IMR-90 (cell line): Measurements from ENCODE around the gene GPR82. TPM values are rescaled to one million over a fixed set of nuclear protein-coding genes. Genes with fewer than 3 reads are reported as not detected.

Source experiments
- ATAC-seq: fragments of 200-7000 bp; cut with Tn5 transposase; 2 replicates; pipeline ENCODE4 v1.9.1; 2020; ENCODE audit warnings: low read depth, mild to moderate bottlenecking, moderate library complexity
- BruUV-seq: library from RNA; stranded (reverse); fragments of 400-500 nt; replicated peaks from 2 replicates; lab custom pipeline; 2021; lab: Mats Ljungman, UMichigan
- CTCF ChIA-PET: fragments of 300-600 bp; formaldehyde crosslinking; extraction: SDS; loops from one replicate; lab custom pipeline; 2021; ENCODE audit warnings: antibody characterized with exemption; lab: Yijun Ruan, JAX
- POLR2A ChIA-PET: fragments of 300-600 bp; sonication (Branson Sonifier 250); formaldehyde crosslinking; loops from one replicate; lab custom pipeline; 2022; ENCODE audit warnings: antibody characterized with exemption; ENCODE audit not compliant: unreplicated experiment; lab: Charles Lee
- DNase-seq: peaks from one replicate; pipeline ENCODE4 v3.0.0; 2013
- H2AFZ ChIP-seq: replicated peaks from 2 replicates; pipeline ENCODE3; 2013; ENCODE audit warnings: low read length, mild to moderate bottlenecking; ENCODE audit not compliant: poor library complexity
- H2AK5ac ChIP-seq: 2 replicates; pipeline ENCODE4 v1.6.1; 2013; ENCODE audit warnings: low read depth, low read length, inconsistent platforms
- H2AK9ac ChIP-seq: replicated peaks from 2 replicates; pipeline ENCODE3; 2013; ENCODE audit warnings: mild to moderate bottlenecking, low read depth, low read length, moderate library complexity; ENCODE audit not compliant: poor library complexity
- H2BK120ac ChIP-seq: 2 replicates; pipeline ENCODE4 v1.6.1; 2013; ENCODE audit warnings: low read depth, low read length, inconsistent platforms
- H2BK15ac ChIP-seq: 3 replicates; pipeline ENCODE4 v1.6.1; 2013; ENCODE audit warnings: low read depth, low read length, inconsistent platforms
- H2BK20ac ChIP-seq: 2 replicates; pipeline ENCODE4 v1.6.1; 2013; ENCODE audit warnings: low read depth, mild to moderate bottlenecking, inconsistent platforms, low read length, moderate library complexity
- H2BK5ac ChIP-seq: 2 replicates; pipeline ENCODE4 v1.6.1; 2013; ENCODE audit warnings: mild to moderate bottlenecking, low read depth, low read length, inconsistent platforms; ENCODE audit not compliant: poor library complexity, severe bottlenecking
- H3K14ac ChIP-seq: replicated peaks from 2 replicates; pipeline ENCODE4 v1.6.1; 2013; ENCODE audit warnings: low read depth, low read length, inconsistent platforms
- H3K18ac ChIP-seq: 2 replicates; pipeline ENCODE4 v1.6.1; 2013; ENCODE audit warnings: low read depth, low read length, control low read depth
- H3K23ac ChIP-seq: 2 replicates; pipeline ENCODE4 v1.6.1; 2013; ENCODE audit warnings: low read depth, low read length, inconsistent platforms
- H3K27ac ChIP-seq: 2 replicates; pipeline ENCODE4 v1.5.1; 2013; ENCODE audit warnings: mild to moderate bottlenecking, control low read depth, low read length; ENCODE audit not compliant: insufficient read depth
- H3K27me3 ChIP-seq: 2 replicates; pipeline ENCODE4 v1.6.1; 2013; ENCODE audit warnings: low read length; ENCODE audit not compliant: control insufficient read depth, insufficient read depth
- H3K36me3 ChIP-seq: 2 replicates; pipeline ENCODE4 v1.6.1; 2013; ENCODE audit warnings: low read length, mixed read lengths; ENCODE audit not compliant: control insufficient read depth, insufficient read depth
- H3K4ac ChIP-seq: 2 replicates; pipeline ENCODE4 v1.6.1; 2013; ENCODE audit warnings: low read depth, low read length, inconsistent platforms
- H3K4me1 ChIP-seq: 2 replicates; pipeline ENCODE4 v1.6.1; 2013; ENCODE audit warnings: low read length, mixed read lengths; ENCODE audit not compliant: control insufficient read depth, insufficient read depth
- H3K4me2 ChIP-seq: 2 replicates; pipeline ENCODE4 v1.6.1; 2013; ENCODE audit warnings: low read depth, mild to moderate bottlenecking, control low read depth, low read length, moderate library complexity
- H3K4me3 ChIP-seq: 2 replicates; pipeline ENCODE4 v1.5.1; 2013; ENCODE audit warnings: low read depth, mild to moderate bottlenecking, control low read depth, low read length, moderate library complexity; ENCODE audit not compliant: insufficient read depth
- H3K56ac ChIP-seq: 2 replicates; pipeline ENCODE4 v1.6.1; 2013; ENCODE audit warnings: low read length, inconsistent platforms; ENCODE audit not compliant: insufficient read depth; ENCODE audit errors: extremely low read depth
- H3K79me1 ChIP-seq, 2 experiments: 2 replicates each; pipeline ENCODE4 v1.6.1; 2013; ENCODE audit warnings: low read length in 2 of 2, inconsistent platforms in 1 of 2, low read depth in 1 of 2
- H3K9ac ChIP-seq: 2 replicates; pipeline ENCODE4 v1.6.1; 2013; ENCODE audit warnings: low read depth, low read length, control low read depth
- H3K9me1 ChIP-seq: 2 replicates; pipeline ENCODE4 v1.6.1; 2013; ENCODE audit warnings: low read length, inconsistent platforms; ENCODE audit not compliant: insufficient read depth
- H3K9me3 ChIP-seq: 2 replicates; pipeline ENCODE4 v1.6.1; 2013; ENCODE audit warnings: low read length; ENCODE audit not compliant: control insufficient read depth, insufficient read depth
- H4K20me1 ChIP-seq: 2 replicates; pipeline ENCODE4 v1.6.1; 2013; ENCODE audit warnings: low read length, inconsistent platforms; ENCODE audit not compliant: insufficient read depth
- H4K5ac ChIP-seq: 2 replicates; pipeline ENCODE4 v1.6.1; 2013; ENCODE audit warnings: mild to moderate bottlenecking, low read depth, low read length, control low read depth
- H4K8ac ChIP-seq, 2 experiments: 2 replicates each; pipeline ENCODE4 v1.6.1; 2013; ENCODE audit warnings: low read depth in 2 of 2, low read length in 2 of 2, control low read depth in 1 of 2, inconsistent platforms in 1 of 2
- H4K91ac ChIP-seq: 2 replicates; pipeline ENCODE4 v1.6.1; 2013; ENCODE audit warnings: low read depth, low read length, inconsistent platforms; ENCODE audit not compliant: insufficient read depth
- BHLHE40 ChIP-seq: fragments of 150-350 bp; IDR thresholded peaks from 2 replicates; pipeline ENCODE4 v1.6.1; 2016; ENCODE audit warnings: mild to moderate bottlenecking, low read depth, low read length
- CEBPB ChIP-seq: IDR thresholded peaks from 2 replicates; pipeline ENCODE4 v1.6.1; 2012; ENCODE audit warnings: low read depth, low read length, improper control_type of control experiment
- CHD1 ChIP-seq: IDR thresholded peaks from 2 replicates; pipeline ENCODE4 v1.6.1; 2012; ENCODE audit warnings: low read depth, low read length, improper control_type of control experiment
- ELK1 ChIP-seq: fragments of 150-350 bp; IDR thresholded peaks from 2 replicates; pipeline ENCODE4 v1.6.1; 2016; ENCODE audit warnings: low read depth, mild to moderate bottlenecking, low read length, moderate library complexity, borderline replicate concordance
- FOS ChIP-seq: fragments of 150-350 bp; IDR thresholded peaks from 2 replicates; pipeline ENCODE4 v1.6.1; 2016; ENCODE audit warnings: low read depth, low read length
- MAFK ChIP-seq: IDR thresholded peaks from 2 replicates; pipeline ENCODE4 v1.6.1; 2012; ENCODE audit warnings: low read depth, low read length, improper control_type of control experiment
- MAZ ChIP-seq: IDR thresholded peaks from 2 replicates; pipeline ENCODE4 v1.6.1; 2012; ENCODE audit warnings: low read depth, mild to moderate bottlenecking, low read length, improper control_type of control experiment, moderate library complexity, borderline replicate concordance
- MXI1 ChIP-seq: IDR thresholded peaks from 2 replicates; pipeline ENCODE4 v1.6.1; 2012; ENCODE audit warnings: low read depth, mild to moderate bottlenecking, low read length, moderate library complexity, borderline replicate concordance
- NFE2L2 ChIP-seq: fragments of 150-350 bp; IDR thresholded peaks from 2 replicates; pipeline ENCODE4 v1.6.1; 2016; ENCODE audit warnings: low read depth, mild to moderate bottlenecking, low read length
- POLR2A ChIP-seq: IDR thresholded peaks from 2 replicates; pipeline ENCODE4 v1.6.1; 2012; ENCODE audit warnings: mild to moderate bottlenecking, low read depth, low read length
- RAD21 ChIP-seq: IDR thresholded peaks from 2 replicates; pipeline ENCODE4 v1.6.1; 2012; ENCODE audit warnings: low read length, improper control_type of control experiment
- RCOR1 ChIP-seq: IDR thresholded peaks from 2 replicates; pipeline ENCODE4 v1.6.1; 2012; ENCODE audit warnings: mild to moderate bottlenecking, low read length, improper control_type of control experiment; ENCODE audit not compliant: insufficient replicate concordance
- RFX5 ChIP-seq: IDR thresholded peaks from 2 replicates; pipeline ENCODE4 v1.8.0; 2012; ENCODE audit warnings: low read depth, mild to moderate bottlenecking, low read length, moderate library complexity
- SMC3 ChIP-seq: fragments of 150-350 bp; IDR thresholded peaks from 2 replicates; pipeline ENCODE4 v1.6.1; 2016; ENCODE audit warnings: low read depth, mild to moderate bottlenecking, antibody characterized with exemption, low read length, moderate library complexity
- WGBS, 2 experiments: methylation state at CpG; one replicate each; pipeline versions ENCODE4 v1.1.5 to v1.1.7; 2013; ENCODE audit warnings: missing lambda C conversion rate in 2 of 2; ENCODE audit not compliant: insufficient read length in 1 of 2; ENCODE audit errors: extremely low coverage in 2 of 2; 5-methylcytosine and 5-hydroxymethylcytosine counted together
- dilution Hi-C: fragments of 300-500 bp; cut with HindIII; formaldehyde crosslinking; loops from one replicate; pipeline ENCODE4 v1.14.3; 2018; ENCODE audit warnings: low sequenced_read_pairs; ENCODE audit not compliant: unreplicated experiment
- in situ Hi-C: fragments of 300-500 bp; cut with MboI; formaldehyde crosslinking; loops from 3 replicates; pipeline ENCODE4 v1.14.3; 2019; ENCODE audit warnings: low sequenced_read_pairs, inconsistent platforms, mixed read lengths
- intact Hi-C: fragments of 100-400 bp; cut with micrococcal nuclease; formaldehyde crosslinking; loops from 2 replicates; pipeline ENCODE4 v1.10.0; 2022
- polyA plus RNA-seq, 3 experiments: library from polyadenylated mRNA; depleted of rRNA; stranded (reverse); fragments of >200 nt; gene quantifications; 2 replicates each; pipeline ENCODE4 v1.2.3, GENCODE V29; 2012; ENCODE audit warnings: low replicate concordance in 1 of 3
- total RNA-seq: library from RNA; depleted of rRNA; stranded (reverse); fragments of >200 nt; gene quantifications from 2 replicates; pipeline ENCODE4 v1.2.3, GENCODE V29; 2012
- TF ChIP-seq, protein P1 (sequence below): conservative IDR thresholded peaks from 2 replicates; pipeline ENCODE4 v1.5.1; 2012; ENCODE audit warnings: mild to moderate bottlenecking, low read depth, low read length, improper control_type of control experiment
- TF ChIP-seq, protein P2 (sequence below): fragments of 150-350 bp; IDR thresholded peaks from 2 replicates; pipeline ENCODE4 v1.6.1; 2017; ENCODE audit warnings: mild to moderate bottlenecking, antibody characterized with exemption, low read length, low read depth

GPR82 gene
- total and polyA plus RNA-seq, 2 of the 4 experiments (the other 2 are of a cell fraction), result not detected

DNA sequence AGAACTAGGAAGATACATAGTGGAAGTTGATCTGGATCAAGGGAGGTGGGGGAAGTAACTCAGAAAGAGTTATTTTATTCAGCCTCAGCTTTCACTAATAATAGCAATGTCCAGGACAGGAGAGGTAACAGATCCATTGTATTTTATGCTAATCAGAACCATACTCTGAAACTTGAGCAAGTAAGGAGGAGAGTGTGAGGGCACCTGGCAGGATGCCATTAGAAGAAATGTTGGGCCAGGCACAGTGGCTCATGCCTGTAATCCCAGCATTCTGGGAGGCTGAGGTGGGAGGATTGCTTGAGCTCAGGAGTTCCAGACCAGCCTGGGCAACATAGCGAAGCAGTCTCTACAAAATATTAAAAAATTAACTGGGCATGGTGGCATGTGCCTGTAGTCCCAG lies 18.9 kb upstream of the GPR82 start:
- no peaks in the 10 kb centered on the region for H3K9me1 ChIP-seq
- H4K91ac ChIP-seq, result no peak overlapping the region
- no peak overlapping the region for H3K18ac ChIP-seq
- H2AFZ ChIP-seq, result no peak overlapping the region
- H3K27ac ChIP-seq, result no peak overlapping the region
- TF ChIP-seq, protein P1, sequence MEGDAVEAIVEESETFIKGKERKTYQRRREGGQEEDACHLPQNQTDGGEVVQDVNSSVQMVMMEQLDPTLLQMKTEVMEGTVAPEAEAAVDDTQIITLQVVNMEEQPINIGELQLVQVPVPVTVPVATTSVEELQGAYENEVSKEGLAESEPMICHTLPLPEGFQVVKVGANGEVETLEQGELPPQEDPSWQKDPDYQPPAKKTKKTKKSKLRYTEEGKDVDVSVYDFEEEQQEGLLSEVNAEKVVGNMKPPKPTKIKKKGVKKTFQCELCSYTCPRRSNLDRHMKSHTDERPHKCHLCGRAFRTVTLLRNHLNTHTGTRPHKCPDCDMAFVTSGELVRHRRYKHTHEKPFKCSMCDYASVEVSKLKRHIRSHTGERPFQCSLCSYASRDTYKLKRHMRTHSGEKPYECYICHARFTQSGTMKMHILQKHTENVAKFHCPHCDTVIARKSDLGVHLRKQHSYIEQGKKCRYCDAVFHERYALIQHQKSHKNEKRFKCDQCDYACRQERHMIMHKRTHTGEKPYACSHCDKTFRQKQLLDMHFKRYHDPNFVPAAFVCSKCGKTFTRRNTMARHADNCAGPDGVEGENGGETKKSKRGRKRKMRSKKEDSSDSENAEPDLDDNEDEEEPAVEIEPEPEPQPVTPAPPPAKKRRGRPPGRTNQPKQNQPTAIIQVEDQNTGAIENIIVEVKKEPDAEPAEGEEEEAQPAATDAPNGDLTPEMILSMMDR, result no peak
- TF ChIP-seq MAZ (no peak), RCOR1 (no peak), CEBPB (no peak), RAD21 (no peak), FOS (no peak), POLR2A (no peak), CHD1 (no peak), SMC3 (no peak), BHLHE40 (no peak), RFX5 (no peak), NFE2L2 (no peak), MXI1 (no peak), MAFK (no peak), ELK1 (no peak)
- TF ChIP-seq, protein P2, sequence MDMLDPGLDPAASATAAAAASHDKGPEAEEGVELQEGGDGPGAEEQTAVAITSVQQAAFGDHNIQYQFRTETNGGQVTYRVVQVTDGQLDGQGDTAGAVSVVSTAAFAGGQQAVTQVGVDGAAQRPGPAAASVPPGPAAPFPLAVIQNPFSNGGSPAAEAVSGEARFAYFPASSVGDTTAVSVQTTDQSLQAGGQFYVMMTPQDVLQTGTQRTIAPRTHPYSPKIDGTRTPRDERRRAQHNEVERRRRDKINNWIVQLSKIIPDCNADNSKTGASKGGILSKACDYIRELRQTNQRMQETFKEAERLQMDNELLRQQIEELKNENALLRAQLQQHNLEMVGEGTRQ, result no peak
- intact Hi-C loops, result no loop called here
- H3K4me2 ChIP-seq, result no peak overlapping the region
- H3K4ac ChIP-seq, result no peak overlapping the region
- no peak overlapping the region for H2AK9ac ChIP-seq
- H3K23ac ChIP-seq, result no peak overlapping the region
- no peaks in the 10 kb centered on the region for H3K36me3 ChIP-seq
- H2BK120ac ChIP-seq, result no peak overlapping the region
- DNase-seq (no peak), ATAC-seq (no peak)
- no peaks in the 10 kb centered on the region; a peak in 1 of 4 replicates for H3K79me1 ChIP-seq
- H4K5ac ChIP-seq, result no peak overlapping the region
- no peak overlapping the region for H2BK15ac ChIP-seq
- WGBS, 2 experiments, result no CpG with 5 or more reads among the region's 1 CpG
- ChIA-PET CTCF (interaction anchor here (0.7 kb wide), 1 partner anchor 23 kb away, joined by 3 read pairs; no protein-coding TSS in a partner anchor), POLR2A (no interaction called here)
- no peak overlapping the region for H3K56ac ChIP-seq
- no peaks in the 10 kb centered on the region for H3K27me3 ChIP-seq
- H3K9me3 ChIP-seq, result no peaks in the 10 kb centered on the region
- H2BK5ac ChIP-seq, result no peak overlapping the region
- dilution Hi-C loops, result no loop called here
- no peak overlapping the region for H2BK20ac ChIP-seq
- H3K4me1 ChIP-seq, result no peaks in the 10 kb centered on the region
- H3K9ac ChIP-seq, result no peak overlapping the region
- H2AK5ac ChIP-seq, result no peak overlapping the region
- in situ Hi-C loops, result no loop called here
- H4K20me1 ChIP-seq, result no peaks in the 10 kb centered on the region
- H3K14ac ChIP-seq, result no peak overlapping the region
- BruUV-seq, result no TSS peak
- H4K8ac ChIP-seq, result no peak overlapping the region
- no peak overlapping the region for H3K4me3 ChIP-seq
